Immature natural killer cell (primary cell): ENCODE data around the gene VSX1. TPM values are rescaled to one million over a fixed set of nuclear protein-coding genes. Genes with fewer than 3 reads are reported as not detected.

Experiments
- DNase-seq, 3 donors: peaks; one replicate each; pipeline ENCODE4 v3.0.0; 2022; ENCODE audit warnings: mixed read lengths in 1 of 3
- H3K27ac Mint-ChIP-seq, 6 donors: one replicate each; pipeline ENCODE4 v1.8.0; 2020; ENCODE audit warnings: mixed read lengths in 6 of 6, mild to moderate bottlenecking in 5 of 6, inconsistent platforms in 4 of 6, moderate library complexity in 3 of 6
- H3K27me3 Mint-ChIP-seq, 3 donors: one replicate each; pipeline ENCODE4 v1.8.0; 2020 to 2021; ENCODE audit warnings: low read depth in 3 of 3, mild to moderate bottlenecking in 3 of 3, mixed read lengths in 3 of 3, moderate library complexity in 3 of 3, inconsistent platforms in 1 of 3
- H3K36me3 Mint-ChIP-seq, 3 donors: one replicate each; pipeline ENCODE4 v1.8.0; 2020; ENCODE audit warnings: mixed read lengths in 3 of 3, inconsistent platforms in 2 of 3, mild to moderate bottlenecking in 2 of 3
- H3K4me1 Mint-ChIP-seq, 2 donors: one replicate each; pipeline ENCODE4 v1.8.0; 2020; ENCODE audit warnings: inconsistent platforms in 2 of 2, mild to moderate bottlenecking in 2 of 2, mixed read lengths in 2 of 2, moderate library complexity in 1 of 2
- H3K4me3 Mint-ChIP-seq, 5 donors: one replicate each; pipeline ENCODE4 v1.8.0; 2020; ENCODE audit warnings: mild to moderate bottlenecking in 5 of 5, mixed read lengths in 5 of 5, inconsistent platforms in 3 of 5, moderate library complexity in 3 of 5
- H3K9me3 Mint-ChIP-seq, 6 donors: one replicate each; pipeline ENCODE4 v1.8.0; 2020; ENCODE audit warnings: mild to moderate bottlenecking in 6 of 6, mixed read lengths in 6 of 6, inconsistent platforms in 4 of 6, moderate library complexity in 3 of 6
- polyA plus RNA-seq, 3 donors: library from polyadenylated mRNA; unstranded; fragments of 300-500 nt; fragmentation: Illumina TruSeq; gene quantifications; one replicate each; pipeline ENCODE4 v1.2.3, GENCODE V29; 2021

The VSX1 gene
- polyA plus RNA-seq, 3 donors from 2014 or later: not detected

DNA sequence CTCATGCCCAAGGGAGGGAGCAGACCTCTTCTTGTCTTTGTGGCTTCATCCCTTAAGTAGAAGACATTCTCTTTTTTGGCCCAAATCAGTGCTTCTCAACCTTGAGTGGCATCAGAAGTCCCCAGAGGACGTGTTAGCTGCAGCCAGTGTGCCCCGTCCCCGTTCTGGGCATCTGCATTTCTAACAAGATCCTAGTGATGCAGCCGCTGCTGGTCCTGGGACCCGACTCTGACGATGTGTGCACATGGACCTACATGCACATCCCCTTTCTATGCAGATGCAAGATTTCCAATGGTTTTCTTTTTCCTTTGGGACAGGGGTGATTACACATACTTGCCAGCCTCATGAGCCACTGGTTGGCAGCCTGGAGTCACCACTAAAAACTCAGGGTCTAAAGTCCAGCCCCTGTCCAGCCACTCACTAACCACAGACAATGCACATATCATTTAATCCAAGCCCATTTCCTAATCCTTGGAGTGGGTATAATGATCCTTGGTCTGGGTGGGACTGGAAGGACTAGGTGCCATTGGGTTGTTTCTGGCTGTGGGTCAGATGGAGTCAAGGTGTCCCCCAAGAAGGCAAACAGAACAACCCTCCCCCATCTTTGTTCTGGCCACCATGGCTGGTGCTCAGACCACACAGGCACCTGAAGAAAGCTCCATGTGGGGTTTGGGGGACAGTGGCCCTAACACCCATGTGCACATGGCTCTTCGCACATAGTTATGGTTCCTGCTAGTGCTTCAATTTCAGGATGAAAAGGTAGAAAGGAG lies 30.4 kb downstream of the VSX1 start:
- peak overlapping the region in 2 of 5 donors; percentile 8 to 44 for H3K4me3 Mint-ChIP-seq
- H3K36me3 Mint-ChIP-seq: peaks cover 0 to 4% (median 0%) of the 10 kb centered on the region in 3 donors
- peaks cover 2 to 6% (median 2%) of the 10 kb centered on the region in 3 donors for H3K27me3 Mint-ChIP-seq
- DNase-seq: no peak
- H3K9me3 Mint-ChIP-seq: no peaks in the 10 kb centered on the region
- H3K27ac Mint-ChIP-seq: peak overlapping the region in 5 of 6 donors; percentile 24 to 72 (median 30)
- peaks cover 71 to 78% of the 10 kb centered on the region in 2 donors for H3K4me1 Mint-ChIP-seq

DNA sequence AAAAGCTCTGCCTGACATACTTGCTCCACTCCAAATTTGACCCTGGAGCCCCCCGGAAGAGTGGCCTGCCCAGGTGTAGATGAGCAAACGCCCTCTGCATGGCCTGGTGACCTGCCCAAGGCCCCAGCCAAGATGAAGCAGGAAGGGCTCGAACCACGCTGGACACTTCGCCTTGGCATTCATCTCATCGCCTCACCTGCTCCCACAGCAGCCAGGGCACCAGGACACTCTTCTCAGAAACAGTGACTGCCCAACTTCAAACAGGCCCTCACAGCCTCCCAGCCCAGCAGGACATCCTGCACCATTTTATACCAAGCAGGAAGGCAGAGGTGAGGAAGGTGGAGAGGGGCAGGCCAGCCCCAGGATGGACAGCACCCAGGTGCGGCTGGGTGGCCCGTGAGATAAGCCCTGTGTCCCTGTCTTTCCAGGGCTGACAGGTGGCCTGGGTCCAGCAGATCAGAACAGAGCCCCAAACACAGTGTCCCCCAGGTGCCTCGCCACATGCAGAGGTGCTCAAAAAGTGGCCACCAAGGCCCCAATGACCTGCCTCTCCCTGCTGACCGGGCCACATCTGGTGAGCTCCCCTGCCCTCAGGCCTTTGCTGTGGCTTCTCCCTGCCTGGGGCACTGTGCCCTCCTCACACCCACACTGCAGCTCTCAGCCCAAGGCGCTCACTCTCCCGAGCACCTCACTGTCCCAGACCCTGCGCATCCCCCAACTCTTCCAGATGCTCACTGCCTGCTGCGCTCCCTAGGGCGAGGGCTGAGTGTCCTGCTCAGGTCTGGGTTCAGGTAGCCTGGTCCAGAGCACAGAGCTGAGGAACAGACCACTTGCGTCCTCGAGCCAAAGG lies 31.2 kb downstream of the VSX1 start:
- Mint-ChIP-seq H3K9me3 (no peaks in the 10 kb centered on the region), H3K4me1 (peaks cover 62 to 70% of the 10 kb centered on the region in 2 donors), H3K4me3 (no peak overlapping the region), H3K27me3 (peaks cover 2% of the 10 kb centered on the region in 3 donors), H3K36me3 (peaks cover 0 to 4% (median 0%) of the 10 kb centered on the region in 3 donors), H3K27ac (peak overlapping the region in 2 of 6 donors; percentile 30 to 85)
- DNase-seq: no peak

- Mint-ChIP-seq H3K27ac (peak overlapping the region in 3 of 6 donors; percentile 75 to 86 (median 76)), H3K27me3 (peaks cover 2% of the 10 kb centered on the region in 3 donors), H3K9me3 (no peaks in the 10 kb centered on the region), H3K36me3 (peaks cover 0 to 4% (median 0%) of the 10 kb centered on the region in 3 donors), H3K4me1 (peaks cover 56 to 63% of the 10 kb centered on the region in 2 donors), H3K4me3 (no peak overlapping the region)
- DNase-seq: no peak
These were observed 31.9 kb downstream of the VSX1 start for GRCh38 chr20:25050082-25050481.

GRCh38 chr20:25049261-25050060 lies 32.5 kb downstream of the VSX1 start:
- H3K4me3 Mint-ChIP-seq: peak overlapping the region in 1 of 5 donors; percentile 26
- H3K27ac Mint-ChIP-seq: peak overlapping the region in 5 of 6 donors; percentile 51 to 86 (median 75)
- peaks cover 2% of the 10 kb centered on the region in 3 donors for H3K27me3 Mint-ChIP-seq
- peaks cover 50 to 57% of the 10 kb centered on the region in 2 donors for H3K4me1 Mint-ChIP-seq
- H3K9me3 Mint-ChIP-seq: no peaks in the 10 kb centered on the region
- DNase-seq: no peak
- peaks cover 0 to 4% (median 0%) of the 10 kb centered on the region in 3 donors for H3K36me3 Mint-ChIP-seq

DNA sequence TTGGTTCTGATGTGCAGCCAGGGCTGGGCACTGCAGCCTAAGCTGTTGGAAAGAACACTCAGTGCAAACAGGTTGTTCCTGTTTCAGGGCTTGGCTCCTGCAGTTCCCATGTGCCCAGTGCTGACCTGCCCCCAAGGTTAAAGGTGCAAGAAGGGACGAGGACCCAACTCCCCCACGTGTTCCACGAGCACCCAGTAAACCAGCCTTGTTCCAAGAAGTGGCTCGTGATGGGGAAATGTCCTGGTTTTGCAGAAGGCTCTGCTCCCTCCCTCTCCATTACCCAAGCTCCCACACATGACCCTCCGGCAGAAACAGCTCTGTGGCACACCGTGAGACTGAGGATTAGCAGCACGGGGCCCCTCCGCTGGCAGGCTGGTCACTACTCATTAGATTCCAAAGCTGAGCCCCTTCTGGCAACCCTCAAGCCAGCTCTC lies 33.4 kb downstream of the VSX1 start:
- H3K4me1 Mint-ChIP-seq: peaks cover 44 to 48% of the 10 kb centered on the region in 2 donors
- no peak for DNase-seq
- peak overlapping the region in 1 of 6 donors; percentile 40 for H3K27ac Mint-ChIP-seq

DNA sequence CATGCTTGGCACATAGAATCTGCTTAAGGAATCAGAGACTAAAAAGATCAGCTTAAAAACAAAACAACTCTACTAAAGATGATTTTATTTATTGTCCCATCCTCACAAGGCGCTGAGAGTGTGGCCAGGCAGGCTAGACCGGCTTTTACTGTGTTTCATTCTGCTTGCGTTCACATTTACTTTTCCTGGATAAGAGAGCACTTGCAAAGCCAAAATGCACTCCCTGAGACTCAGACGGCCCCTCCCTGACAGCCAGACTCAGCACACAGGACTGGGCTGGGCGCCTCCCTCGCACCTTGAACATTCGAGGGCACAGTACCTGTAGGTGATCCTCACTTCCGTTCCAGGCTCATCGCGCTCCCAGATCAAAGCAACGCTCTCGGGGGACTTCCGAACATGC lies 34.2 kb downstream of the VSX1 start:
- Mint-ChIP-seq H3K36me3 (peaks cover 0 to 4% (median 0%) of the 10 kb centered on the region in 3 donors), H3K27ac (peak overlapping the region in 3 of 6 donors; percentile 23 to 76 (median 68)), H3K9me3 (no peaks in the 10 kb centered on the region), H3K4me3 (no peak overlapping the region), H3K4me1 (peaks cover 44 to 48% of the 10 kb centered on the region in 2 donors), H3K27me3 (peaks cover 0 to 4% (median 2%) of the 10 kb centered on the region in 3 donors)
- DNase-seq: no peak

More for the DNA sequence above, 33.4 kb downstream of the VSX1 start:
- Mint-ChIP-seq H3K9me3 (no peaks in the 10 kb centered on the region), H3K27me3 (peaks cover 0 to 2% (median 2%) of the 10 kb centered on the region in 3 donors), H3K4me3 (no peak overlapping the region), H3K36me3 (peaks cover 0 to 4% (median 0%) of the 10 kb centered on the region in 3 donors)

DNA sequence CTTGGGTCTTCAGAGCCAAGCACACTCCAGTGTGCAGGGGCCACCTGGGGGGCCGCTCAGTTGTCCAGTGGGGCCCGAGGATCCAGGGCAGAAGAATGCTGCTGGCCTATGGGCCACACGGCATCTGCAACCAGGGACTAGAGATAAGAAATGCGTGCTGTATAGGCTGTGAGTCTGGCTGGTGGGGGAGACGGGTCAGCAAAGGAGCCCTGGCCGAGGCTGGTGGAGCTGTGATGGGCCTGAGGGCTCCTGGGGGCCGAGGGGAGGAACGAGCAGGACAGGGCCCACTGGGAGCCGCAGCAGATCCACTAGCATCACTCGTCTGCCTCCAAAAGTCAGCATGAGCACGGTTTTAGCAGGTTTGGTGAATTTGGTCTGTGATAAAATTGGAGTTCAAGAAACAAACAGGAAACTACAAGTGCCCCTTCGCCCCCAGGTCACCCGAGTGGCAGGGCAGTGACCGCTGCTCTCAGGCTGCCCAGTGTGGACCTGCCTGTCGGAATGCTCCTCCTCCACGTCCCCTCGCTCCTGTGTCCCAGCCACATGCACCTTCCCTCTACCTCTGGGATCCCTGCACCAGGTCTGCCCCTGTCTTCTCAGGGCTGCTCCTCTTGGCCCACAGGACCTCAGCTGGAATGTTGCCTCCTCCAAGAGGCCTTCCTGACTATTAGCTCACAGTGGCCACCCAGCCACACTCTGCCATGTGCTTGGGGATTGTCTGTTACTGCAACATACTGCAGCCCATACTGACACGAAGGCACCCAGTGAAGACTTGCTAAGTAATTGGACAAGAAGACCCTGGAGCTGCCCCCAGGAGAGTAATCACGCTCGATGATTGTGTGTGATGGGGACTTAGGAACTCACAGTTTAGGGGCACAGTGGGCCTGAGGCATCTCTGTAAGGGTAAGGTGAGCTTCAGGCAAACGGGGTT lies 34.9 kb downstream of the VSX1 start:
- Mint-ChIP-seq H3K36me3 (peaks cover 0 to 4% (median 0%) of the 10 kb centered on the region in 3 donors), H3K9me3 (no peaks in the 10 kb centered on the region), H3K4me1 (peaks cover 48 to 49% of the 10 kb centered on the region in 2 donors), H3K27ac (peak overlapping the region in 2 of 6 donors; percentile 23 to 68), H3K27me3 (peaks cover 0 to 4% (median 2%) of the 10 kb centered on the region in 3 donors), H3K4me3 (no peak overlapping the region)
- no peak for DNase-seq

GRCh38 chr20:25046181-25046641 lies 35.7 kb downstream of the VSX1 start:
- no peak for DNase-seq
- peaks cover 0 to 4% (median 0%) of the 10 kb centered on the region in 3 donors for H3K36me3 Mint-ChIP-seq
- H3K9me3 Mint-ChIP-seq: no peaks in the 10 kb centered on the region
- no peak overlapping the region for H3K4me3 Mint-ChIP-seq
- H3K4me1 Mint-ChIP-seq: peaks cover 48 to 52% of the 10 kb centered on the region in 2 donors
- H3K27ac Mint-ChIP-seq: peak overlapping the region; percentile 7 to 59 (median 38)
- peaks cover 0 to 4% (median 2%) of the 10 kb centered on the region in 3 donors for H3K27me3 Mint-ChIP-seq

DNA sequence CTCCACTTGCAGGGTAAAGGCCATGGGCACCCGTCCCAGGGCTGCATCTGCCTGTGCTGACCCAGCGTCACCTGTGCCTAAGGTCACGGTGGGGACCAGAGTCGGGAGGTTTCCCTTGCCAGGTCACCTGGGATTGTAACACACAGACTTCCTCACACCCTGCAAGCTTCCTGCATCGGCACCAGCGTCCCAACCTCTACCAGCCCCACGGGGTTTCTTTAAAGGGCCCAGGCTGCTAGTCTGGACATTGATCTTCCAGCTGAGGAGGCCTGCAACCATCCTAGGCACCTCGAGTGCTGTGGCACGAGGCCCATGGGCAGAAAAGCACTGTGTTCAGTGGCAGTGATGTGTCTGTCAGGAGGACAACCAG lies 36.6 kb downstream of the VSX1 start:
- peaks cover 46 to 52% of the 10 kb centered on the region in 2 donors for H3K4me1 Mint-ChIP-seq

DNA sequence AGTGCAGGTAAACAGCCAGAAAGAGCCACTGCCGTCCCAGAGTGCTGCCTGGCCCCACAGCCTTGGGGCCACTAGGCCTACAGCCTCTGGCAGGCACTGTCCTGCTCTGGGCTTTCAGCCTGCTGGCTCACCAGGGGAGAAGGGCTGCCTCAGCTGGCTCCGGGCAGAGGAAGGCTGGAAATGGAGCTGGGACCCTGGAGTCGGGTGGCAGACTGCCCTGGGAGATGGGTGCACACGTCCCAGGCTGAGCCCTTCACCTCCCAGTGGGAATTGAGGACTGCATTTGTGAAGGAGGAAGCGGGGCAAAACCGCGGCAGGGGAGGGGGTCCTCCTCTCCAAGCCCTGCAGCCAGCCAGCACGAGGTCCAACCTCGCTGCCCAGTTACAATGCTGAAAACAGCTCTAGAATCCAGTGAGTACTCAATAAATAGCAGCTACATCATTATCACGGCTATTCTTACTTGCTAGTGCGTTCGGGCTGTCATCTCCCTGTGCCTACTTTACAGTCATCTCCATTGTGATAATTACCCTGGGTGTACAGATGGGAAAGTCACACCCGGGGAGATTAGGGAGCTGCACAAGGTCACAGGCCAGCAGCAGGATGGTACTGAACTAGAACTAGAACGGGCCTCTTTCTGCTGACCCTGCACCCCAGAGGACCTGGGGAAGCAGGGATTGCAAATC lies 37.1 kb downstream of the VSX1 start:
- Mint-ChIP-seq H3K36me3 (no peaks in the 10 kb centered on the region), H3K4me3 (no peak overlapping the region), H3K27me3 (peaks cover 0 to 4% (median 0%) of the 10 kb centered on the region in 3 donors), H3K4me1 (peaks cover 46 to 52% of the 10 kb centered on the region in 2 donors), H3K27ac (peak overlapping the region in 5 of 6 donors; percentile 37 to 98 (median 66)), H3K9me3 (no peaks in the 10 kb centered on the region)
- DNase-seq: no peak

More for the DNA sequence above, 36.6 kb downstream of the VSX1 start:
- Mint-ChIP-seq H3K9me3 (no peaks in the 10 kb centered on the region), H3K36me3 (no peaks in the 10 kb centered on the region), H3K4me3 (no peak overlapping the region), H3K27ac (peak overlapping the region; percentile 28 to 66 (median 44)), H3K27me3 (peaks cover 0 to 4% (median under 1%) of the 10 kb centered on the region in 3 donors)
- DNase-seq: no peak

DNA sequence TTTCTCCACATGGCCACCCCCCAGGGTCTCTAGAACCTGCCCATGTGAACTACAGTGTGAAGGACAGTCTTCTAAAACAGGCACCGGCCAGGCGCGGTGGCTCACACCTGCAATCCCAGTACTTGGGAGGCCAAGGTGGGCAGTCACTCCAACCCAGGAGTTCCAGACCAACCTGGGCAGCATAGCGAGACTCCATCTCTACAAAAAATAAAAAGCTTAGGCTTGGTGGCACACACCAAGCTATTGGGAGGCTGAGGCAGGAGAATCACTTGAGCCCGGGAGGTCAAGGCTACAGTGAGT lies 37.7 kb downstream of the VSX1 start:
- Mint-ChIP-seq H3K9me3 (no peaks in the 10 kb centered on the region), H3K36me3 (no peaks in the 10 kb centered on the region), H3K27ac (peak overlapping the region; percentile 87 to 98 (median 96)), H3K4me3 (no peak overlapping the region), H3K4me1 (peaks cover 46 to 47% of the 10 kb centered on the region in 2 donors), H3K27me3 (peaks cover 0 to 4% (median 0%) of the 10 kb centered on the region in 3 donors)
- DNase-seq: no peak
